IMR-90 (cell line): ENCODE data around the gene ZDHHC17. TPM values are rescaled to one million over a fixed set of nuclear protein-coding genes. Genes with fewer than 3 reads are reported as not detected.

Source experiments
- ATAC-seq: fragments of 200-7000 bp; cut with Tn5 transposase; 2 replicates; pipeline ENCODE4 v1.9.1; 2020; ENCODE audit warnings: low read depth, mild to moderate bottlenecking, moderate library complexity
- BruUV-seq: library from RNA; stranded (reverse); fragments of 400-500 nt; replicated peaks from 2 replicates; lab custom pipeline; 2021; lab: Mats Ljungman, UMichigan
- CTCF ChIA-PET: fragments of 300-600 bp; formaldehyde crosslinking; extraction: SDS; loops from one replicate; lab custom pipeline; 2021; ENCODE audit warnings: antibody characterized with exemption; lab: Yijun Ruan, JAX
- POLR2A ChIA-PET: fragments of 300-600 bp; sonication (Branson Sonifier 250); formaldehyde crosslinking; loops from one replicate; lab custom pipeline; 2022; ENCODE audit warnings: antibody characterized with exemption; ENCODE audit not compliant: unreplicated experiment; lab: Charles Lee
- DNase-seq: peaks from one replicate; pipeline ENCODE4 v3.0.0; 2013
- H2AFZ ChIP-seq: replicated peaks from 2 replicates; pipeline ENCODE3; 2013; ENCODE audit warnings: low read length, mild to moderate bottlenecking; ENCODE audit not compliant: poor library complexity
- H2AK5ac ChIP-seq: 2 replicates; pipeline ENCODE4 v1.6.1; 2013; ENCODE audit warnings: low read depth, low read length, inconsistent platforms
- H2AK9ac ChIP-seq: replicated peaks from 2 replicates; pipeline ENCODE3; 2013; ENCODE audit warnings: mild to moderate bottlenecking, low read depth, low read length, moderate library complexity; ENCODE audit not compliant: poor library complexity
- H2BK120ac ChIP-seq: 2 replicates; pipeline ENCODE4 v1.6.1; 2013; ENCODE audit warnings: low read depth, low read length, inconsistent platforms
- H2BK15ac ChIP-seq: 3 replicates; pipeline ENCODE4 v1.6.1; 2013; ENCODE audit warnings: low read depth, low read length, inconsistent platforms
- H2BK20ac ChIP-seq: 2 replicates; pipeline ENCODE4 v1.6.1; 2013; ENCODE audit warnings: low read depth, mild to moderate bottlenecking, inconsistent platforms, low read length, moderate library complexity
- H2BK5ac ChIP-seq: 2 replicates; pipeline ENCODE4 v1.6.1; 2013; ENCODE audit warnings: mild to moderate bottlenecking, low read depth, low read length, inconsistent platforms; ENCODE audit not compliant: poor library complexity, severe bottlenecking
- H3K14ac ChIP-seq: replicated peaks from 2 replicates; pipeline ENCODE4 v1.6.1; 2013; ENCODE audit warnings: low read depth, low read length, inconsistent platforms
- H3K18ac ChIP-seq: 2 replicates; pipeline ENCODE4 v1.6.1; 2013; ENCODE audit warnings: low read depth, low read length, control low read depth
- H3K23ac ChIP-seq: 2 replicates; pipeline ENCODE4 v1.6.1; 2013; ENCODE audit warnings: low read depth, low read length, inconsistent platforms
- H3K27ac ChIP-seq: 2 replicates; pipeline ENCODE4 v1.5.1; 2013; ENCODE audit warnings: mild to moderate bottlenecking, control low read depth, low read length; ENCODE audit not compliant: insufficient read depth
- H3K27me3 ChIP-seq: 2 replicates; pipeline ENCODE4 v1.6.1; 2013; ENCODE audit warnings: low read length; ENCODE audit not compliant: control insufficient read depth, insufficient read depth
- H3K36me3 ChIP-seq: 2 replicates; pipeline ENCODE4 v1.6.1; 2013; ENCODE audit warnings: low read length, mixed read lengths; ENCODE audit not compliant: control insufficient read depth, insufficient read depth
- H3K4ac ChIP-seq: 2 replicates; pipeline ENCODE4 v1.6.1; 2013; ENCODE audit warnings: low read depth, low read length, inconsistent platforms
- H3K4me1 ChIP-seq: 2 replicates; pipeline ENCODE4 v1.6.1; 2013; ENCODE audit warnings: low read length, mixed read lengths; ENCODE audit not compliant: control insufficient read depth, insufficient read depth
- H3K4me2 ChIP-seq: 2 replicates; pipeline ENCODE4 v1.6.1; 2013; ENCODE audit warnings: low read depth, mild to moderate bottlenecking, control low read depth, low read length, moderate library complexity
- H3K4me3 ChIP-seq: 2 replicates; pipeline ENCODE4 v1.5.1; 2013; ENCODE audit warnings: low read depth, mild to moderate bottlenecking, control low read depth, low read length, moderate library complexity; ENCODE audit not compliant: insufficient read depth
- H3K56ac ChIP-seq: 2 replicates; pipeline ENCODE4 v1.6.1; 2013; ENCODE audit warnings: low read length, inconsistent platforms; ENCODE audit not compliant: insufficient read depth; ENCODE audit errors: extremely low read depth
- H3K79me1 ChIP-seq, 2 experiments: 2 replicates each; pipeline ENCODE4 v1.6.1; 2013; ENCODE audit warnings: low read length in 2 of 2, inconsistent platforms in 1 of 2, low read depth in 1 of 2
- H3K9ac ChIP-seq: 2 replicates; pipeline ENCODE4 v1.6.1; 2013; ENCODE audit warnings: low read depth, low read length, control low read depth
- H3K9me1 ChIP-seq: 2 replicates; pipeline ENCODE4 v1.6.1; 2013; ENCODE audit warnings: low read length, inconsistent platforms; ENCODE audit not compliant: insufficient read depth
- H3K9me3 ChIP-seq: 2 replicates; pipeline ENCODE4 v1.6.1; 2013; ENCODE audit warnings: low read length; ENCODE audit not compliant: control insufficient read depth, insufficient read depth
- H4K20me1 ChIP-seq: 2 replicates; pipeline ENCODE4 v1.6.1; 2013; ENCODE audit warnings: low read length, inconsistent platforms; ENCODE audit not compliant: insufficient read depth
- H4K5ac ChIP-seq: 2 replicates; pipeline ENCODE4 v1.6.1; 2013; ENCODE audit warnings: mild to moderate bottlenecking, low read depth, low read length, control low read depth
- H4K8ac ChIP-seq, 2 experiments: 2 replicates each; pipeline ENCODE4 v1.6.1; 2013; ENCODE audit warnings: low read depth in 2 of 2, low read length in 2 of 2, control low read depth in 1 of 2, inconsistent platforms in 1 of 2
- H4K91ac ChIP-seq: 2 replicates; pipeline ENCODE4 v1.6.1; 2013; ENCODE audit warnings: low read depth, low read length, inconsistent platforms; ENCODE audit not compliant: insufficient read depth
- BHLHE40 ChIP-seq: fragments of 150-350 bp; IDR thresholded peaks from 2 replicates; pipeline ENCODE4 v1.6.1; 2016; ENCODE audit warnings: mild to moderate bottlenecking, low read depth, low read length
- CEBPB ChIP-seq: IDR thresholded peaks from 2 replicates; pipeline ENCODE4 v1.6.1; 2012; ENCODE audit warnings: low read depth, low read length, improper control_type of control experiment
- CHD1 ChIP-seq: IDR thresholded peaks from 2 replicates; pipeline ENCODE4 v1.6.1; 2012; ENCODE audit warnings: low read depth, low read length, improper control_type of control experiment
- CTCF ChIP-seq: conservative IDR thresholded peaks from 2 replicates; pipeline ENCODE4 v1.5.1; 2012; ENCODE audit warnings: mild to moderate bottlenecking, low read depth, low read length, improper control_type of control experiment
- ELK1 ChIP-seq: fragments of 150-350 bp; IDR thresholded peaks from 2 replicates; pipeline ENCODE4 v1.6.1; 2016; ENCODE audit warnings: low read depth, mild to moderate bottlenecking, low read length, moderate library complexity, borderline replicate concordance
- MAFK ChIP-seq: IDR thresholded peaks from 2 replicates; pipeline ENCODE4 v1.6.1; 2012; ENCODE audit warnings: low read depth, low read length, improper control_type of control experiment
- MAZ ChIP-seq: IDR thresholded peaks from 2 replicates; pipeline ENCODE4 v1.6.1; 2012; ENCODE audit warnings: low read depth, mild to moderate bottlenecking, low read length, improper control_type of control experiment, moderate library complexity, borderline replicate concordance
- RAD21 ChIP-seq: IDR thresholded peaks from 2 replicates; pipeline ENCODE4 v1.6.1; 2012; ENCODE audit warnings: low read length, improper control_type of control experiment
- RCOR1 ChIP-seq: IDR thresholded peaks from 2 replicates; pipeline ENCODE4 v1.6.1; 2012; ENCODE audit warnings: mild to moderate bottlenecking, low read length, improper control_type of control experiment; ENCODE audit not compliant: insufficient replicate concordance
- SMC3 ChIP-seq: fragments of 150-350 bp; IDR thresholded peaks from 2 replicates; pipeline ENCODE4 v1.6.1; 2016; ENCODE audit warnings: low read depth, mild to moderate bottlenecking, antibody characterized with exemption, low read length, moderate library complexity
- WGBS, 2 experiments: methylation state at CpG; one replicate each; pipeline versions ENCODE4 v1.1.5 to v1.1.7; 2013; ENCODE audit warnings: missing lambda C conversion rate in 2 of 2; ENCODE audit not compliant: insufficient read length in 1 of 2; ENCODE audit errors: extremely low coverage in 2 of 2; 5-methylcytosine and 5-hydroxymethylcytosine counted together
- dilution Hi-C: fragments of 300-500 bp; cut with HindIII; formaldehyde crosslinking; loops from one replicate; pipeline ENCODE4 v1.14.3; 2018; ENCODE audit warnings: low sequenced_read_pairs; ENCODE audit not compliant: unreplicated experiment
- in situ Hi-C: fragments of 300-500 bp; cut with MboI; formaldehyde crosslinking; loops from 3 replicates; pipeline ENCODE4 v1.14.3; 2019; ENCODE audit warnings: low sequenced_read_pairs, inconsistent platforms, mixed read lengths
- intact Hi-C: fragments of 100-400 bp; cut with micrococcal nuclease; formaldehyde crosslinking; loops from 2 replicates; pipeline ENCODE4 v1.10.0; 2022
- polyA plus RNA-seq, 3 experiments: library from polyadenylated mRNA; depleted of rRNA; stranded (reverse); fragments of >200 nt; gene quantifications; 2 replicates each; pipeline ENCODE4 v1.2.3, GENCODE V29; 2012; ENCODE audit warnings: low replicate concordance in 1 of 3
- total RNA-seq: library from RNA; depleted of rRNA; stranded (reverse); fragments of >200 nt; gene quantifications from 2 replicates; pipeline ENCODE4 v1.2.3, GENCODE V29; 2012
- TF ChIP-seq, protein P1 (sequence below): fragments of 150-350 bp; IDR thresholded peaks from 2 replicates; pipeline ENCODE4 v1.6.1; 2017; ENCODE audit warnings: mild to moderate bottlenecking, antibody characterized with exemption, low read length, low read depth

Gene ZDHHC17
- total and polyA plus RNA-seq, 2 of the 4 experiments (the other 2 are of a cell fraction) = 23.3 to 125 TPM

- H3K27ac ChIP-seq = peak overlapping the region; percentile 22; the same call in 1 of the 2 replicates
- peak overlapping the region; percentile 94; the same call in 1 of the 2 replicates for H3K23ac ChIP-seq
- no peak overlapping the region; the same call in 1 of the 2 replicates for H3K4ac ChIP-seq
- H2BK20ac ChIP-seq = no peak overlapping the region
- peaks cover 20 to 63% of the 10 kb centered on the region in 2 experiments for H3K79me1 ChIP-seq
- POLR2A ChIA-PET = no interaction called here
- H4K20me1 ChIP-seq = peaks cover 29% of the 10 kb centered on the region
- H4K8ac ChIP-seq = no peak overlapping the region
- no peak overlapping the region for H2AFZ ChIP-seq
- DNase-seq (no peak), ATAC-seq (no peak)
- H2BK15ac ChIP-seq = no peak overlapping the region
- H4K5ac ChIP-seq = no peak overlapping the region; the same call in 1 of the 2 replicates
- H3K9me3 ChIP-seq = no peaks in the 10 kb centered on the region
- H3K9me1 ChIP-seq = peaks cover 7% of the 10 kb centered on the region
- in situ Hi-C loops = no loop called here
- no peak for TF ChIP-seq RAD21
- no peak for TF ChIP-seq SMC3
- TF ChIP-seq, protein P1, sequence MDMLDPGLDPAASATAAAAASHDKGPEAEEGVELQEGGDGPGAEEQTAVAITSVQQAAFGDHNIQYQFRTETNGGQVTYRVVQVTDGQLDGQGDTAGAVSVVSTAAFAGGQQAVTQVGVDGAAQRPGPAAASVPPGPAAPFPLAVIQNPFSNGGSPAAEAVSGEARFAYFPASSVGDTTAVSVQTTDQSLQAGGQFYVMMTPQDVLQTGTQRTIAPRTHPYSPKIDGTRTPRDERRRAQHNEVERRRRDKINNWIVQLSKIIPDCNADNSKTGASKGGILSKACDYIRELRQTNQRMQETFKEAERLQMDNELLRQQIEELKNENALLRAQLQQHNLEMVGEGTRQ = no peak
- no peak for TF ChIP-seq ELK1
- TF ChIP-seq CEBPB = no peak
- TF ChIP-seq RCOR1 = no peak
- no peak for TF ChIP-seq CTCF
- no peak for TF ChIP-seq BHLHE40
- TF ChIP-seq MAFK = no peak
- no peak for TF ChIP-seq MAZ
- TF ChIP-seq CHD1 = no peak
- WGBS, 2 experiments = no CpG with 5 or more reads among the region's 6 CpGs
- H3K27me3 ChIP-seq = no peaks in the 10 kb centered on the region
- no peak overlapping the region for H2BK120ac ChIP-seq
- peak overlapping the region; percentile 100; the same call in 1 of the 2 replicates for H3K14ac ChIP-seq
- dilution Hi-C loops = no loop called here
- intact Hi-C loops = no loop called here
- CTCF ChIA-PET = interaction anchor here (0.5 kb wide), 1 partner anchor 82 kb away, joined by 5 read pairs; no protein-coding TSS in a partner anchor
- H4K91ac ChIP-seq = no peak overlapping the region
- H3K4me1 ChIP-seq = peaks cover 2% of the 10 kb centered on the region
- peak overlapping the region; percentile 96; the same call in 1 of the 2 replicates for H3K4me3 ChIP-seq
- peak overlapping the region; percentile 99 for H2BK5ac ChIP-seq
- H3K18ac ChIP-seq = no peak overlapping the region; the same call in 1 of the 2 replicates
- H3K36me3 ChIP-seq = no peaks in the 10 kb centered on the region
- peak overlapping the region; percentile 100 for H3K4me2 ChIP-seq
- no peak overlapping the region; the same call in 1 of the 2 replicates for H3K9ac ChIP-seq
- no peak overlapping the region for H2AK9ac ChIP-seq
- BruUV-seq = no TSS peak
- no peak overlapping the region for H3K56ac ChIP-seq
- no peak overlapping the region for H2AK5ac ChIP-seq
Observed at GRCh38 chr12:76765598-76765997, 1.7 kb downstream of the ZDHHC17 start.
